Esophagus (tissue), 2 donors: ENCODE results near the gene ALOX15B. TPM values are rescaled to one million over a fixed set of nuclear protein-coding genes. Genes with fewer than 3 reads are reported as not detected.

ENCODE experiments used
- H3K27ac ChIP-seq, 2 donors: one replicate each; pipeline ENCODE4 v1.5.1; 2013; ENCODE audit warnings: low read depth in 2 of 2, mild to moderate bottlenecking in 2 of 2, inconsistent platforms in 1 of 2, low read length in 1 of 2, moderate library complexity in 1 of 2
- H3K27me3 ChIP-seq, 2 donors: one replicate each; pipeline ENCODE4 v1.6.1; 2013; ENCODE audit warnings: low read length in 2 of 2, control low read depth in 1 of 2, mild to moderate bottlenecking in 1 of 2; ENCODE audit not compliant: insufficient read depth in 2 of 2, control insufficient read depth in 1 of 2
- H3K36me3 ChIP-seq, 2 donors: one replicate each; pipeline ENCODE4 v1.6.1; 2013; ENCODE audit warnings: low read length in 1 of 2; ENCODE audit not compliant: control insufficient read depth in 2 of 2, insufficient read depth in 2 of 2
- H3K4me1 ChIP-seq, 2 donors: one replicate each; pipeline ENCODE4 v1.6.1; 2013; ENCODE audit warnings: low read length in 1 of 2; ENCODE audit not compliant: control insufficient read depth in 2 of 2, insufficient read depth in 2 of 2
- H3K4me3 ChIP-seq, 2 donors: one replicate each; pipeline ENCODE4 v1.5.1; 2013; ENCODE audit warnings: low read length in 2 of 2, mild to moderate bottlenecking in 2 of 2, low read depth in 1 of 2, moderate library complexity in 1 of 2
- H3K9me3 ChIP-seq, 2 donors: one replicate each; pipeline ENCODE4 v1.6.1; 2013; ENCODE audit warnings: mild to moderate bottlenecking in 2 of 2, low read depth in 1 of 2, low read length in 1 of 2, moderate library complexity in 1 of 2; ENCODE audit not compliant: control insufficient read depth in 2 of 2, insufficient read depth in 1 of 2
- WGBS, 2 donors: extraction: QIAGEN DNeasy Blood & Tissue Kit; methylation state at CpG; one replicate each; pipeline ENCODE4 v1.1.7; 2013; 5-methylcytosine and 5-hydroxymethylcytosine counted together
- polyA plus RNA-seq, 2 donors: library from polyadenylated mRNA; stranded (reverse); fragments of 200-250 nt; gene quantifications; one replicate each; pipeline ENCODE4 v1.2.3, GENCODE V29; 2013
- donor health status: healthy with polysubstance abuse.
- donor health status: Bipolar disorder and iron deficiency.

The ALOX15B gene
- polyA plus RNA-seq, 2 donors = 22.8 to 24.7 TPM

- 91% methylated on average over 4 of the region's 4 CpGs for WGBS, 2 donors
- Histone ChIP-seq H3K27me3 (no peaks in the 10 kb centered on the region), H3K27ac (no peak overlapping the region)
These were observed 8.9 kb downstream of the ALOX15B start for GRCh38 chr17:8047769-8048110.

DNA sequence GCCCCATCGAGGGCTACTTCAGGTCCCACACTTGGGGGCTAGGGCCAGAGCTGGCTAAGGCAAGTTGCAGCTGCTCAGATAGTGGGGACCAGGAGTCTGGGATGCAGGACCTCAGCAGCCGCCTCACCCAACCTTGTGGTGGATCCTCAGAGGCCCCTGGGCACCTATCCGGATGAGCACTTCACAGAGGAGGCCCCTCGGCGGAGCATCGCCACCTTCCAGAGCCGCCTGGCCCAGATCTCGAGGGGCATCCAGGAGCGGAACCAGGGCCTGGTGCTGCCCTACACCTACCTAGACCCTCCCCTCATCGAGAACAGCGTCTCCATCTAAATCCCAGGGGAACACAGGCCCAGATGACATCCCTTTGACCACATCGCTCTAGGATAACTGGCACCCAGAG, 9.4 kb downstream of the ALOX15B start:
- H3K4me3 ChIP-seq = no peak overlapping the region
- WGBS, 2 donors = 91 to 93% methylated on average over 12 of the region's 12 CpGs
- no peak overlapping the region for H3K27ac ChIP-seq
- H3K27me3 ChIP-seq = no peaks in the 10 kb centered on the region
- peaks cover 0 to 2% of the 10 kb centered on the region in 2 donors for H3K4me1 ChIP-seq
- peaks cover 0 to 5% of the 10 kb centered on the region in 2 donors for H3K36me3 ChIP-seq
- H3K9me3 ChIP-seq = no peaks in the 10 kb centered on the region

More at GRCh38 chr17:8047769-8048110, 8.9 kb downstream of the ALOX15B start:
- no peaks in the 10 kb centered on the region for H3K9me3 ChIP-seq
- H3K36me3 ChIP-seq = peaks cover 0 to 6% of the 10 kb centered on the region in 2 donors
- H3K4me1 ChIP-seq = peaks cover 0 to 2% of the 10 kb centered on the region in 2 donors
- H3K4me3 ChIP-seq = no peak overlapping the region

DNA sequence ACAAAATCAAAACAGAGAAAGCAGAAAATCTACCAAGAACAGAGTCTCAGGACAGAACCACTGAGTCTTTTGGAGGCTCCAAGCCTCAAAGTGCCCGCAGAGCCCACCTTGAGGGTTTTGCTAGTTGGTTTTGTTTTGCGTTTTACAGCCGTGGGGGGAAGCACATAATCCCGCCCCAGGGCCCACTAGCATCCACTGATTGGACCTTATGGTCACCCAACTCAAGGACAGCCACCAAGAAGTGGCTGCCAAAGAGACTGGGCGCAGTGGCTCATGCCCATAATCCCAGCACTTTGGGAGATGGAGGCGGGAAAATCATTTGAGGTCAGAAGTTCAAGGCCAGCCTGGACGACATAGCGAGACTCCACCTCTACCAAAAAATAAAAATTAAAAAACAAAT, 9.9 kb downstream of the ALOX15B start:
- H3K27me3 ChIP-seq = no peaks in the 10 kb centered on the region
- H3K9me3 ChIP-seq = no peaks in the 10 kb centered on the region
- H3K4me1 ChIP-seq = peaks cover 0 to 2% of the 10 kb centered on the region in 2 donors
- H3K4me3 ChIP-seq = no peak overlapping the region
- no peak overlapping the region for H3K27ac ChIP-seq
- 84 to 90% methylated on average over 8 of the region's 8 CpGs for WGBS, 2 donors
- peaks cover 0 to 2% of the 10 kb centered on the region in 2 donors for H3K36me3 ChIP-seq

GRCh38 chr17:8051831-8052230, 13.0 kb downstream of the ALOX15B start:
- WGBS, 2 donors = 84 to 92% methylated on average over 7 of the region's 7 CpGs
- Histone ChIP-seq H3K27me3 (no peaks in the 10 kb centered on the region), H3K9me3 (no peaks in the 10 kb centered on the region), H3K27ac (no peak overlapping the region), H3K4me3 (no peak overlapping the region), H3K4me1 (peaks cover 0 to 2% of the 10 kb centered on the region in 2 donors), H3K36me3 (peaks cover 0 to 2% of the 10 kb centered on the region in 2 donors)

- H3K4me1 ChIP-seq = peaks cover 0 to 2% of the 10 kb centered on the region in 2 donors
- WGBS, 2 donors = 93 to 94% methylated on average over 6 of the region's 6 CpGs
- H3K36me3 ChIP-seq = peaks cover 0 to 2% of the 10 kb centered on the region in 2 donors
- no peaks in the 10 kb centered on the region for H3K27me3 ChIP-seq
- no peak overlapping the region for H3K4me3 ChIP-seq
- H3K9me3 ChIP-seq = no peaks in the 10 kb centered on the region
- H3K27ac ChIP-seq = no peak overlapping the region
These were observed 13.7 kb downstream of the ALOX15B start for GRCh38 chr17:8052256-8053252.

DNA sequence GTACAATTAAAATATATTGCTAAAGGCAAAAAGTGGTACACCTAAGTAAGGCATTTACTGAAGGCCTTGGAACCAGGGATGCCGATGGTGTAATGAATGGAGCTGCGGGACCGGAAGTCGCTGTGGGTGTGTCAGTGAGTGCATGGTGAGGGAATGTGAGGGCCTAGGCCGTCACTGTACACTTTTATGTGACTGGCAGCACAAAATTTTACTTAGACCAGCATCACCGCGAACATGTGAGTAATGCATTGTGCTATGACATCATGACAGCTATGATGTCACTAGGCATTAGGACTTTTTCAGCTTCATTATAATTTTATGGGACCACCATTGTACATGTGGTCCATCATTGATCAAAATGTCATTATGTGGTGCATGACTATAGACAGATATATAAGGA, 14.7 kb downstream of the ALOX15B start:
- Histone ChIP-seq H3K27me3 (no peaks in the 10 kb centered on the region), H3K27ac (no peak overlapping the region), H3K36me3 (no peaks in the 10 kb centered on the region), H3K4me3 (no peak overlapping the region), H3K9me3 (no peaks in the 10 kb centered on the region), H3K4me1 (peaks cover 0 to 2% of the 10 kb centered on the region in 2 donors)
- WGBS, 2 donors = 93 to 96% methylated on average over 7 of the region's 7 CpGs

GRCh38 chr17:8055851-8056231, 17.0 kb downstream of the ALOX15B start:
- peaks cover 0 to 3% of the 10 kb centered on the region in 2 donors for H3K27me3 ChIP-seq
- H3K36me3 ChIP-seq = no peaks in the 10 kb centered on the region
- no peak overlapping the region for H3K4me3 ChIP-seq
- H3K4me1 ChIP-seq = peaks cover 0 to 2% of the 10 kb centered on the region in 2 donors
- no peaks in the 10 kb centered on the region for H3K9me3 ChIP-seq
- H3K27ac ChIP-seq = no peak overlapping the region
- WGBS, 2 donors = 76 to 81% methylated on average over 3 of the region's 3 CpGs

DNA sequence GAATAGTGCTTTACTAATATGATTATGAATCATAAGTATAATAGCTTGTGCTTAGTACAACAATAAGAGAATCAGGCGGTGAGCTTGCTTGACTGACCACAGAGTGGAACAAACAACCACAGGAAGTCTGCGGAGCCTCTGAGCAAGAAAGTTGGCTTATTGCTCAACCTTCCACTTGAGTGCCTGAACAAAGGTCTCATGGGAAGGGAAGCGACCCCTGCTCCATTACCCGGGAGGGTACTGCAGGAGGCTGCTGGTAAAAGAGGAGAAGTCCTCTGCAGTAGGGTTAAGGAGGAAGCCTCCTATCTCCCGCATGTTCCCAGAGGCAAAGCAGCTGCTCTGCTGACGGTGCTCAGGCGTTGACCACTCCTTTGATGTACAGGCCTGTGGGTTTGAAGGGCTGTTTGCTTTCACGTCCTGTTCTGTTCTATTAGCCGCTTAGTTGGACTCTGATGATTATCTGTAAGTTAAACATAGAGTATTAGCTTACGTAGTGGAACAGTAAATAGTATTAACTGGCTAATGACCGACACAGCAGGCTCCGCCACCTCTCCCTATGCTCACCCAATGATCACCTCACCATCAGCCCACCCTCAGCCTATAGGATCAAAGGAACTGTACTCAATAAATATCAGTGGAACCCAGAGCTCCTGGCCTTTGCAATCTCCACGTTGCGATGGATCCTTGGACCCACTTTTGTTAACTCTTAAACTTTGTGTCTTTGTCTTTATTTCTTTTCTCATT, 17.5 kb downstream of the ALOX15B start:
- WGBS, 2 donors = 38 to 54% methylated on average over 14 of the region's 14 CpGs
- no peak overlapping the region for H3K27ac ChIP-seq
- no peaks in the 10 kb centered on the region for H3K36me3 ChIP-seq
- no peaks in the 10 kb centered on the region for H3K9me3 ChIP-seq
- no peak overlapping the region for H3K4me3 ChIP-seq
- peaks cover 0 to 2% of the 10 kb centered on the region in 2 donors for H3K4me1 ChIP-seq
- H3K27me3 ChIP-seq = peaks cover 0 to 5% of the 10 kb centered on the region in 2 donors

- Histone ChIP-seq H3K4me3 (no peak overlapping the region), H3K4me1 (peaks cover 0 to 2% of the 10 kb centered on the region in 2 donors), H3K36me3 (no peaks in the 10 kb centered on the region), H3K27me3 (peaks cover 0 to 5% of the 10 kb centered on the region in 2 donors), H3K27ac (no peak overlapping the region), H3K9me3 (no peaks in the 10 kb centered on the region)
- WGBS, 2 donors = 56 to 64% methylated on average over 17 of the region's 17 CpGs
These were observed 18.2 kb downstream of the ALOX15B start for GRCh38 chr17:8056976-8057625.
